H9 (cell line): ENCODE results near the gene RASL12. TPM values are rescaled to one million over a fixed set of nuclear protein-coding genes. Genes with fewer than 3 reads are reported as not detected.
"Not testable (repeated sequence)": the region's sequence is repeated elsewhere in the genome, so short reads cannot be mapped to it uniquely, and the experiment has no call there.

Experiments
- DNase-seq: peaks from one replicate; pipeline ENCODE4 v3.0.0-alpha.2; 2017
- H2AFZ ChIP-seq: one replicate; pipeline ENCODE4 v1.6.1; 2013; ENCODE audit warnings: mild to moderate bottlenecking, low read length, control low read depth, moderate library complexity
- H2AK5ac ChIP-seq: 2 replicates; pipeline ENCODE4 v1.6.1; 2013; ENCODE audit warnings: low read length, control low read depth, mixed read lengths; ENCODE audit not compliant: insufficient read length
- H2BK120ac ChIP-seq: one replicate; pipeline ENCODE4 v1.6.1; 2013; ENCODE audit warnings: low read depth, mild to moderate bottlenecking, low read length, control low read depth, inconsistent platforms; ENCODE audit not compliant: poor library complexity, severe bottlenecking
- H2BK12ac ChIP-seq: 2 replicates; pipeline ENCODE4 v1.6.1; 2013; ENCODE audit warnings: low read length, control low read depth, mixed read lengths, low read depth; ENCODE audit not compliant: insufficient read length
- H2BK15ac ChIP-seq: 2 replicates; pipeline ENCODE4 v1.6.1; 2013; ENCODE audit warnings: low read depth, low read length, control low read depth
- H2BK20ac ChIP-seq: one replicate; pipeline ENCODE4 v1.6.1; 2013; ENCODE audit warnings: low read depth, mild to moderate bottlenecking, low read length, control low read depth, inconsistent platforms; ENCODE audit not compliant: poor library complexity, severe bottlenecking
- H2BK5ac ChIP-seq: 2 replicates; pipeline ENCODE4 v1.6.1; 2013; ENCODE audit warnings: low read length, control low read depth, mixed read lengths; ENCODE audit not compliant: insufficient read length
- H3K14ac ChIP-seq: 2 replicates; pipeline ENCODE4 v1.6.1; 2013; ENCODE audit warnings: low read length, control low read depth; ENCODE audit not compliant: insufficient read depth
- H3K18ac ChIP-seq: 2 replicates; pipeline ENCODE4 v1.6.1; 2013; ENCODE audit warnings: low read depth, mild to moderate bottlenecking, mixed read lengths, low read length, control low read depth; ENCODE audit not compliant: insufficient read length
- H3K23ac ChIP-seq: 2 replicates; pipeline ENCODE4 v1.6.1; 2013; ENCODE audit warnings: low read length, control low read depth, mixed read lengths, low read depth; ENCODE audit not compliant: insufficient read length
- H3K23me2 ChIP-seq: 2 replicates; pipeline ENCODE4 v1.6.1; 2013; ENCODE audit warnings: low read depth, mild to moderate bottlenecking, mixed read lengths, low read length, control low read depth; ENCODE audit not compliant: insufficient read length, poor library complexity, severe bottlenecking
- H3K27ac ChIP-seq: 2 replicates; pipeline ENCODE4 v1.5.1; 2013; ENCODE audit warnings: low read length, control low read depth, mixed read lengths, low read depth; ENCODE audit not compliant: insufficient read length
- H3K27me3 ChIP-seq: 2 replicates; pipeline ENCODE4 v1.6.1; 2013; ENCODE audit warnings: low read length, control low read depth, inconsistent platforms; ENCODE audit not compliant: insufficient read depth
- H3K4ac ChIP-seq: 2 replicates; pipeline ENCODE4 v1.6.1; 2013; ENCODE audit warnings: low read depth, mild to moderate bottlenecking, control low read depth, inconsistent platforms, low read length, moderate library complexity
- H3K4me1 ChIP-seq: 2 replicates; pipeline ENCODE4 v1.6.1; 2013; ENCODE audit warnings: low read length, control low read depth, inconsistent platforms; ENCODE audit not compliant: insufficient read depth
- H3K4me2 ChIP-seq: 2 replicates; pipeline ENCODE4 v1.6.1; 2013; ENCODE audit warnings: low read length, control low read depth, mixed read lengths; ENCODE audit not compliant: insufficient read length, insufficient read depth
- H3K56ac ChIP-seq: 2 replicates; pipeline ENCODE4 v1.6.1; 2013; ENCODE audit warnings: low read depth, mild to moderate bottlenecking, mixed read lengths, low read length, control low read depth; ENCODE audit not compliant: insufficient read length
- H3K79me1 ChIP-seq: 2 replicates; pipeline ENCODE4 v1.6.1; 2013; ENCODE audit warnings: low read depth, mild to moderate bottlenecking, moderate library complexity, low read length, control low read depth, inconsistent platforms; ENCODE audit not compliant: insufficient read depth, poor library complexity, severe bottlenecking
- H3K79me2 ChIP-seq: 2 replicates; pipeline ENCODE4 v1.6.1; 2013; ENCODE audit warnings: low read length, control low read depth, inconsistent platforms; ENCODE audit not compliant: insufficient read depth
- H3K9ac ChIP-seq: 2 replicates; pipeline ENCODE4 v1.6.1; 2013; ENCODE audit warnings: low read length, control low read depth, mixed read lengths; ENCODE audit not compliant: insufficient read length; ENCODE audit errors: extremely low read depth
- H3K9me3 ChIP-seq: one replicate; pipeline ENCODE4 v1.6.1; 2013; ENCODE audit warnings: low read depth, low read length, inconsistent platforms; ENCODE audit not compliant: control insufficient read depth
- H3T11ph ChIP-seq: one replicate; pipeline ENCODE4 v1.6.1; 2013; ENCODE audit warnings: mild to moderate bottlenecking, low read length, control low read depth, inconsistent platforms
- H4K20me1 ChIP-seq: one replicate; pipeline ENCODE4 v1.6.1; 2013; ENCODE audit not compliant: control insufficient read depth, insufficient read length, insufficient read depth
- H4K5ac ChIP-seq: 2 replicates; pipeline ENCODE4 v1.6.1; 2013; ENCODE audit warnings: low read depth, mild to moderate bottlenecking, mixed read lengths, low read length, control low read depth; ENCODE audit not compliant: insufficient read length
- H4K8ac ChIP-seq: replicated peaks from 2 replicates; pipeline ENCODE4 v1.6.1; 2013; ENCODE audit warnings: low read length, control low read depth, mixed read lengths, low read depth; ENCODE audit not compliant: insufficient read length
- H4K91ac ChIP-seq: 2 replicates; pipeline ENCODE4 v1.6.1; 2013; ENCODE audit warnings: low read depth, mild to moderate bottlenecking, moderate library complexity, mixed read lengths, low read length, control low read depth; ENCODE audit not compliant: insufficient read length
- H3K27ac Mint-ChIP-seq, 3 experiments: 2 replicates in 2 of 3; 3 replicates in 1 of 3; pipeline ENCODE4 v1.8.0; 2020 to 2021; ENCODE audit warnings: mixed read lengths in 3 of 3, mild to moderate bottlenecking in 1 of 3, moderate library complexity in 1 of 3
- H3K27me3 Mint-ChIP-seq: 2 replicates; pipeline ENCODE4 v1.8.0; 2021; ENCODE audit warnings: low read depth, mild to moderate bottlenecking, moderate library complexity, mixed read lengths
- H3K36me3 Mint-ChIP-seq, 3 experiments: 2 replicates in 2 of 3; 3 replicates in 1 of 3; pipeline ENCODE4 v1.8.0; 2020 to 2021; ENCODE audit warnings: low read depth in 3 of 3, mixed read lengths in 3 of 3; ENCODE audit not compliant: insufficient read depth in 1 of 3
- H3K4me1 Mint-ChIP-seq, 2 experiments: 2 replicates each; pipeline ENCODE4 v1.8.0; 2020; ENCODE audit warnings: mixed read lengths in 2 of 2
- H3K4me3 Mint-ChIP-seq, 2 experiments: 2 replicates in 1 of 2; 3 replicates in 1 of 2; pipeline ENCODE4 v1.8.0; 2020 to 2021; ENCODE audit warnings: mild to moderate bottlenecking in 2 of 2, mixed read lengths in 2 of 2, moderate library complexity in 1 of 2
- H3K9me3 Mint-ChIP-seq, 2 experiments: 2 replicates in 1 of 2; 3 replicates in 1 of 2; pipeline ENCODE4 v1.8.0; 2020; ENCODE audit warnings: mild to moderate bottlenecking in 2 of 2, mixed read lengths in 2 of 2, moderate library complexity in 1 of 2
- WGBS: extraction: QIAGEN DNeasy Blood & Tissue Kit; methylation state at CpG from one replicate; pipeline ENCODE4 v1.1.7; 2013; ENCODE audit warnings: missing lambda C conversion rate, low lambda C conversion rate, mixed read lengths; ENCODE audit not compliant: insufficient read length; ENCODE audit errors: extremely low coverage; 5-methylcytosine and 5-hydroxymethylcytosine counted together
- total RNA-seq: library from RNA; stranded (reverse); gene quantifications from 2 replicates; pipeline ENCODE4 v1.2.1, GENCODE V29; 2021

Gene RASL12
- total RNA-seq, 1 experiment from 2014 or later: 7.5 TPM

DNA sequence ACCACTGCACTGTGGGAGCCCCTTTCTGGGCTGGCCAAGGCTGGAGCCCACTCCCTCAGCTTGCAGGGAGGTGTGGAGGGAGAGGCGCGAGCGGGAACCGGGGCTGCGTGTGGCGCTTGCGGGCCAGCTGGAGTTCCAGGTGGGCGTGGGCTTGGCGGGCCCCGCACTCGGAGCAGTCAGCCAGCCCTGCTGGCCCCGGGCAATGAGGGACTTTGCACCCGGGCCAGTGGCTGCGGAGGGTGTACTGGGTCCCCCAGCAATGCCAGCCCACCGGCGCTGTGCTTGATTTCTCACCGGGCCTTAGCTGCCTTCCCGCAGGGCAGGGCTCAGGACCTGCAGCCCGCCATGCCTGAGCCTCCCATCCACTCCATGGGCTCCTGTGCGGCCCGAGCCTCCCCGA lies 7.2 kb upstream of the RASL12 start:
- H3K23me2 ChIP-seq, H3K4me1 ChIP-seq, H4K8ac ChIP-seq, H3K9ac ChIP-seq, H2BK20ac ChIP-seq, H4K20me1 ChIP-seq, H3K4ac ChIP-seq, H3K36me3 Mint-ChIP-seq, H2AK5ac ChIP-seq, H3K27ac Mint-ChIP-seq, H2BK5ac ChIP-seq, H3K27ac ChIP-seq, H2BK15ac ChIP-seq, H3K4me2 ChIP-seq, H2AFZ ChIP-seq, H3K27me3 ChIP-seq, H3K14ac ChIP-seq, H3K56ac ChIP-seq, H2BK120ac ChIP-seq, H2BK12ac ChIP-seq, H3K9me3 Mint-ChIP-seq, DNase-seq, H4K5ac ChIP-seq, H3K79me1 ChIP-seq, H3T11ph ChIP-seq, H3K23ac ChIP-seq, H4K91ac ChIP-seq, H3K79me2 ChIP-seq, H3K4me3 Mint-ChIP-seq, H3K9me3 ChIP-seq, H3K18ac ChIP-seq: not testable (repeated sequence)
- no CpG with 5 or more reads among the region's 22 CpGs for WGBS
- Mint-ChIP-seq H3K4me1 (peaks cover 10 to 17% of the 10 kb centered on the region in 2 experiments), H3K27me3 (peaks cover 18% of the 10 kb centered on the region)
